GM10266 (cell line): ENCODE measurements around the gene SLC7A8.

ENCODE experiments used
- DNase-seq: peaks from one replicate; pipeline ENCODE4 v3.0.0; 2012; ENCODE audit errors: extremely low spot score
- TF ChIP-seq, protein P1 (sequence below): IDR thresholded peaks from 2 replicates; pipeline ENCODE4 v1.5.1; 2012; ENCODE audit warnings: mild to moderate bottlenecking, low read depth; ENCODE audit not compliant: control insufficient read depth, insufficient read depth; ENCODE audit errors: missing control alignments

The SLC7A8 gene

GRCh38 chr14:23193432-23193831 lies 10.0 kb upstream of the SLC7A8 start:
- DNase-seq: no peak
- TF ChIP-seq, protein P1, sequence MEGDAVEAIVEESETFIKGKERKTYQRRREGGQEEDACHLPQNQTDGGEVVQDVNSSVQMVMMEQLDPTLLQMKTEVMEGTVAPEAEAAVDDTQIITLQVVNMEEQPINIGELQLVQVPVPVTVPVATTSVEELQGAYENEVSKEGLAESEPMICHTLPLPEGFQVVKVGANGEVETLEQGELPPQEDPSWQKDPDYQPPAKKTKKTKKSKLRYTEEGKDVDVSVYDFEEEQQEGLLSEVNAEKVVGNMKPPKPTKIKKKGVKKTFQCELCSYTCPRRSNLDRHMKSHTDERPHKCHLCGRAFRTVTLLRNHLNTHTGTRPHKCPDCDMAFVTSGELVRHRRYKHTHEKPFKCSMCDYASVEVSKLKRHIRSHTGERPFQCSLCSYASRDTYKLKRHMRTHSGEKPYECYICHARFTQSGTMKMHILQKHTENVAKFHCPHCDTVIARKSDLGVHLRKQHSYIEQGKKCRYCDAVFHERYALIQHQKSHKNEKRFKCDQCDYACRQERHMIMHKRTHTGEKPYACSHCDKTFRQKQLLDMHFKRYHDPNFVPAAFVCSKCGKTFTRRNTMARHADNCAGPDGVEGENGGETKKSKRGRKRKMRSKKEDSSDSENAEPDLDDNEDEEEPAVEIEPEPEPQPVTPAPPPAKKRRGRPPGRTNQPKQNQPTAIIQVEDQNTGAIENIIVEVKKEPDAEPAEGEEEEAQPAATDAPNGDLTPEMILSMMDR: no peak

DNA sequence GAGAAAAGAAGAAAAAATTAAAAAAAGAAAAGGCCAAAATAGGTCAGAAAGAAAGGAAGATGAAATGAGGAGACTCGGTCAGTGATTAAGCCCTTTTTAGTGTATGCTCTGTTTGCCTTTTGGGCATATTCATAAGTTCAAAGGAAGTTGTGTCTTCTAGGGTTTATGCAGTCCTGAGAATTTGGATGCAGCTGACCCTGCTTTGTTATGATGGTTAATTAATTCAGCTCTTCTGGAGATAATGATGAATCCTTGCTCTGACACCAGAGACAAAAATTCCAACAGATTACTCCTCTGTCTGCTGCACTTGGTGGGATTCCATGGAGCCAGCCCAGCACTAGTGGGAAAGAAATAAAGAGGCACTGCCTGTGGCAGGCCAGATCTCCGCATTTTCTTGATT lies 4.5 kb upstream of the SLC7A8 start:
- TF ChIP-seq, protein P1: no peak
- DNase-seq: no peak

GRCh38 chr14:23186913-23187654 lies 3.6 kb upstream of the SLC7A8 start:
- TF ChIP-seq, protein P1: peak; percentile 57
- DNase-seq: peak; percentile 51

- DNase-seq: no peak
- TF ChIP-seq, protein P1: no peak
These were observed 1.6 kb upstream of the SLC7A8 start for GRCh38 chr14:23185063-23185462.

GRCh38 chr14:23183158-23183470 lies 346 bp downstream of the SLC7A8 start:
- TF ChIP-seq, protein P1: no peak
- no peak for DNase-seq

- no peak for DNase-seq
- TF ChIP-seq, protein P1: no peak
These were observed 895 bp downstream of the SLC7A8 start for GRCh38 chr14:23182372-23183157.

- TF ChIP-seq, protein P1: no peak
- DNase-seq: no peak
These were observed 1.5 kb downstream of the SLC7A8 start for GRCh38 chr14:23181946-23182345.
